Fibroblast of skin of back (primary cell): Measurements from ENCODE around the gene RHOT2.

Experiments used
- DNase-seq: peaks from one replicate; pipeline ENCODE4 v3.0.0-alpha.2; 2013

RHOT2 gene

GRCh38 chr16:702341-702740 is 34.4 kb downstream of the RHOT2 start:
- no peak for DNase-seq

GRCh38 chr16:703406-703805 is 35.5 kb downstream of the RHOT2 start:
- DNase-seq = no peak

- no peak for DNase-seq
Measured at GRCh38 chr16:704047-704446, 36.1 kb downstream of the RHOT2 start.

- DNase-seq = no peak
Measured at GRCh38 chr16:704552-705380, 36.8 kb downstream of the RHOT2 start.

GRCh38 chr16:705431-706188 is 37.7 kb downstream of the RHOT2 start, which contains the start of gene FBXL16:
TSS of gene FBXL16 (minus strand) at chr16:705801. CDS start at chr16:697405, 8,396 bp downstream.
- no peak for DNase-seq

- DNase-seq = no peak
Measured at GRCh38 chr16:706189-707061, 38.5 kb downstream of the RHOT2 start.

GRCh38 chr16:707062-707538 is 39.2 kb downstream of the RHOT2 start:
- DNase-seq = no peak

GRCh38 chr16:708019-708418 is 40.1 kb downstream of the RHOT2 start:
- no peak for DNase-seq

GRCh38 chr16:708959-709358 is 41.0 kb downstream of the RHOT2 start:
- DNase-seq = no peak

- peak; percentile 85 for DNase-seq
Measured at GRCh38 chr16:709566-710499, 41.9 kb downstream of the RHOT2 start.

- DNase-seq = no peak
Measured at GRCh38 chr16:710500-711075, 42.7 kb downstream of the RHOT2 start.

- no peak for DNase-seq
Measured at GRCh38 chr16:711084-711483, 43.2 kb downstream of the RHOT2 start.

GRCh38 chr16:711548-712320 is 43.8 kb downstream of the RHOT2 start:
- DNase-seq = peak; percentile 60

- peak; percentile 98 for DNase-seq
Measured at GRCh38 chr16:712740-713250, 44.9 kb downstream of the RHOT2 start.

- no peak for DNase-seq
Measured at GRCh38 chr16:714079-714478, 46.1 kb downstream of the RHOT2 start.

- peak; percentile 87 for DNase-seq
Measured at GRCh38 chr16:714558-715476, 46.9 kb downstream of the RHOT2 start, which contains the start of gene METRN. TSS of gene METRN (plus strand) at chr16:715118. CDS start at chr16:715290, 172 bp downstream.

GRCh38 chr16:715477-716199 is 47.7 kb downstream of the RHOT2 start:
- DNase-seq = peak; percentile 45

GRCh38 chr16:716200-716568 is 48.3 kb downstream of the RHOT2 start:
- DNase-seq = peak; percentile 18
